Cardiac septum (tissue), 1 donor: ENCODE results near the gene ABO. TPM values are rescaled to one million over a fixed set of nuclear protein-coding genes. Genes with fewer than 3 reads are reported as not detected.
"Not testable (repeated sequence)": the region's sequence is repeated elsewhere in the genome, so short reads cannot be mapped to it uniquely, and the experiment has no call there.

ENCODE experiments used
- DNase-seq: peaks from one replicate; pipeline ENCODE4 v3.0.0-alpha.2; 2020; ENCODE audit warnings: low spot score
- intact Hi-C: fragments of 100-400 bp; cut with DNase I; formaldehyde crosslinking; loops from one replicate; pipeline ENCODE4 v1.14.0; 2022
- total RNA-seq: library from RNA; stranded (reverse); fragmentation: NEBNext Ultra II Directional; extraction: Animal tissue kit (Norgen Biotek cat#: 25700); gene quantifications from one replicate; pipeline ENCODE4 v1.2.1, GENCODE V29; 2021
- donor health status: DM: no; HTN: no; CAD: no.

Gene ABO
- total RNA-seq, 1 donor from 2014 or later, result 2.0 TPM

DNA sequence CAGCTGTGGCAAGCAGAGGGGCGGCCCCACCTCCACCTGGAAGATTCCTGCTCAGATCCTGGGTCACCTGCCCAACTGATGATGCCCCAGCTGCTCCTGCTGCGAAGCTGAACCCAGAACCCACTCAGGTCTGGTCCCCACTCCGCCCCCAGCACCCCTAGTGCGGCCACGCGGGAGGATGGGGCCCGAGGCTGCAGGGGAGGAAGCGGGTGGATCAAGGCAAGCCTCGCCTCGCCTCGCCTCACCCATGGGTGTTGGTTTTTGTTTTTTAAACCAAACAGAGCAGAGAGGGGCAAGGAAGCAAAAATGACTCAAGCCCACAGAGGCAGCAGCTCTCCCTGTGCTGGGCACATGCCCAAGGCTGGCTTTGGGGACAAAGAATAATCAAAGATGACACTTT lies 23.2 kb downstream of the ABO start:
- intact Hi-C loops, result no loop called here
- no peak for DNase-seq

DNA sequence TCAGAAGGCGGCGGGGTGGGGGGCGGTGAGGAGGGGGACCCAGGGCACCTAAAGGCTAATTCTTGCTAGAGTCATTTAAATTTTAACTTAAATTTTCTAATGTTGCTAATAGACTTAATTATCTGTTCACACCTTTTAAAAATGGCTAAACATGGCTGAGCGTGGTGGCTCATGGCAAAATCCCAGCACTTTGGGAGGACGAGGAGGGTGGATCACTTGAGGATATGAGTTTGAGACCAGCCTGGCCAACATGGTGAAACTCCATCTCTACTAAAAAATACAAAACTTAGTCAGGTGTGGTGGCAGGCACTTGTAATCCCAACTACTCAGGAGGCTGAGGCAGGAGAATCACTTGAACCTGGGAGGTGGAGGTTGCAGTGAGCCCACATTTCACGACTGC lies 23.8 kb downstream of the ABO start:
- DNase-seq, intact Hi-C loops: not testable (repeated sequence)

DNA sequence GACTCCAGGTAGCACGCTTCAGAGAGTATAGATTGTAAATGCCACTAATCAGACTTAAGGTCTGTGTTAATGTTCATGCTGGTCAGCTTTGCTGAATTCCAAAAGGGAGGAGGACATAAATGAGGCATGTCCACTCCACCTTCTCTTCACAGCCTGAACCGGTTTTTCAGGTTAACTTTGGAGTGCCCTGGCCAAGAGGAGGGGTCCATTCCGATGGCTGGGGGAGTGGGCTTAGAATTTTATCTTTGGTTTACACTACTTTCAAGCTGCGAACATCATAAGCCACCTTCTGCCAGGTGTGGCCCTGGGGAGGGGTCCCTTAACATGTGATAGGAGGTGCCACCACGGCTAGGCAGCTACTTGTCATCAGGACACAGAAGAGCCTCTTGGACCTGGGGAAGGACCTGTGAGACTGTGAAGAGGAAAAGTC lies 24.2 kb downstream of the ABO start:
- intact Hi-C loops, result no loop called here
- no peak for DNase-seq

DNA sequence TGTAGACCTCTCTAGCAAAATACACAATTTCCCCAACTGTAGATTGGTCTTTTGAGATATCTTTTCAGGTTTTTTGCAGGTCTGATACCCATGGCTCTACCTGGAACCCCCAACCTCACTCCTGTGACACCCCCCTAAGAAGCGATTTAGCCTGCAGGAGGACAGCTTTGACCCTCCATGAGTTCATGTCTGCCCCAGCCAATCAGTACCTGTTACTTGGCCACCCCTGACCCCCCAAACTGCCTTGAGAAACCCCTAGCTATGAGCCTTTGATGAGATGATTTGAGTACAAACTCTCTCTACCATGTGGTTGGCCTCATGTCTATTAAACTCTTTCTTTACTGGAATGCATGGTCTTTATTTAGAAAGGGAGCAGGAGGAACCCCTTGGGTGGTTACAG lies 25.7 kb downstream of the ABO start:
- intact Hi-C loops, result no loop called here
- no peak for DNase-seq

GRCh38 chr9:133248726-133249295 lies 26.2 kb downstream of the ABO start:
- no peak for DNase-seq
- intact Hi-C loops, result no loop called here

- no peak for DNase-seq
Measured at GRCh38 chr9:133247632-133248031, 27.4 kb downstream of the ABO start.

GRCh38 chr9:133246991-133247390 lies 28.0 kb downstream of the ABO start:
- intact Hi-C loops, result no loop called here
- no peak for DNase-seq

More at GRCh38 chr9:133247632-133248031, 27.4 kb downstream of the ABO start:
- intact Hi-C loops, result no loop called here

DNA sequence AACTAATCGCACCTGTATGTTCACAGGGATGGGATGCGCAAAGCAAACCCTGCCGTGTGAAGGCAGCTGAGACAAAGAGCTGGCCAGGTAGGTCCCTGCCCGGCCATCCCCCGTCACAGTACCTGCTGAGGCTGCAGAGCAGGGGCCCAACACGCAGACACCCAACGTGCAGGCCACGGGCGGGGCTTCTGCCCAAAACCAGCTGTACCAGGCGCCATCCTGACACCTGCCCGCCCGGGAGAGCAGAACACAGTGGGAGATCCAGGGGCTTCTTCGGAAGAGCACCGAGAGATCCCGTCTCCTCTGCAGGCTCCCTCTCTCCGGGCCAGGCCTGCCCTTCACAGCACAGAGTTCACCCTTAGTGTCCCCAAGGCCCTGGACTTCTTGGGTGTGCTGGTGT lies 28.4 kb downstream of the ABO start:
- DNase-seq, result peak; percentile 56
- intact Hi-C loops, result no loop called here

- DNase-seq, result no peak
- intact Hi-C loops, result no loop called here
Measured at GRCh38 chr9:133242991-133243390, 32.0 kb downstream of the ABO start.

GRCh38 chr9:133242241-133242640 lies 32.8 kb downstream of the ABO start:
- intact Hi-C loops, result no loop called here
- DNase-seq, result peak; percentile 29

DNA sequence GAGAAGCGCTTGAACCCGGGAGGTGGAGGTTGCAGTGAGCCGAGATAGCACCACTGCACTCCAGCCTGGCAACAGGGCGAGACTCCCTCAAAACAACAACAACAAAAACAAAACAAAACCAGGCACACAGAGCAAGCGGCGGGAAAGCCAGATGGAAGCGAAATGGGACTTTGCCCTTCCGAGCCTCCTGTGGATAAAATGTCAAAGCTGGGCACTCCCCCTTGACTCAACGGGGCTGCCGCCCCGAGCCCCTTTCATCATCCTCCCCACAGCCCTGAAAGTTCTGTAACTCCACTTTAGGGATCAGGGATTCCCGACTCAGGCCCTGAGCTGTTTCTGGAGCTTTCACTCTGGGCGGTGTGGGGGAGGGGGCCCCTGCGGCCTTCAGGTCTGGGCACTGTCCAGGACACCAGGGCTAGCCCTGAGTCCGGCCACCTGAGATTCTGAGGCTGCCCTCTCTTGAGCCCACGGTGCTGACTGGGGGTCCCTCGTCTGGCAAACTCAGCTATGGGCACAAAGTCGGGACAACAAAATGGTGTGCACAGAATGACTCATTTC lies 35.4 kb downstream of the ABO start:
- DNase-seq, result no peak
- intact Hi-C loops, result no loop called here

GRCh38 chr9:133238851-133239532 lies 36.0 kb downstream of the ABO start:
- DNase-seq, result peak; percentile 77
- intact Hi-C loops, result no loop called here

DNA sequence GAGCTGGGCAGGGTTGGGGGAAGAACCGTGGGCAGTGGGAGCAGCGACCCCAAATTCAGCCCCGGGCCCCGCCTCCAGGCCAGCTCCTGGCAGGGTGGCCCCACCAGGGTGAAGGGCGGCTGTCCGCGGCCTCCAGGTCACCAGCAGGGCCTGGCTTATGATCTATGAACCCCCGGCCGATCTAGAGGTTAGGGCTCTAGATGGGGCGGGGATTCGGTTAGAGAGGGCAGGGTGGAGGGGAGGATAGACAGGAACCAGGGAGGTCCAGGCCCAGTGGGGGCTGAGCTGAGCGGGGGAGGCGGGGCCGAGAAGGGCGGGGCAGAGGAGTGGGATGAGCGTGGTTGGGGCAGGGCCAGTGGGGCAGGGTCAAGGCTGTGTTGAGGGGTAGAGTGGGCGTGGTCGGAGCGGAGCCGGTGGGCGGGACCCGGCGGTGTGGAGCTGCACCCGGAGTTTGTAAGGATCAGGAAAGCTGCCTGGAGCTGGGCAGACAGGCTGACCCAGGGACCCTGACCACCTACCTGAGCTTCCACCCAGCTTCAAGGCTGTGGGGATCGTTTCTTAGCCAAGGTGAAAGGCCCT lies 36.6 kb downstream of the ABO start:
- intact Hi-C loops, result no loop called here
- DNase-seq, result peak; percentile 87

- peak; percentile 58 for DNase-seq
- intact Hi-C loops, result no loop called here
Measured at GRCh38 chr9:133237035-133237731, 37.8 kb downstream of the ABO start.

GRCh38 chr9:133236291-133237034 lies 38.5 kb downstream of the ABO start:
- peak; percentile 72 for DNase-seq
- intact Hi-C loops, result not testable (repeated sequence)

- intact Hi-C loops, result no loop called here
Measured at GRCh38 chr9:133235549-133236222, 39.3 kb downstream of the ABO start.

GRCh38 chr9:133234577-133235322 lies 40.3 kb downstream of the ABO start:
- peak; percentile 63 for DNase-seq
- intact Hi-C loops, result no loop called here

More at GRCh38 chr9:133235549-133236222, 39.3 kb downstream of the ABO start:
- peak; percentile 50 for DNase-seq

- DNase-seq, result peak; percentile 73
- intact Hi-C loops, result no loop called here
Measured at GRCh38 chr9:133233681-133234432, 41.1 kb downstream of the ABO start.
